HepG2 (cell line): ENCODE measurements around the gene UBE2QL1. TPM values are rescaled to one million over a fixed set of nuclear protein-coding genes. Genes with fewer than 3 reads are reported as not detected.

ENCODE experiments used
- ATAC-seq: fragments of 200-7000 bp; cut with Tn5 transposase; 3 replicates; pipeline ENCODE4 v1.9.1; 2020; ENCODE audit warnings: mild to moderate bottlenecking, moderate library complexity
- BruUV-seq: library from RNA; stranded (reverse); fragments of 400-500 nt; replicated peaks from 2 replicates; lab custom pipeline; 2021; lab: Mats Ljungman, UMichigan
- CTCF ChIA-PET: fragments of 300-600 bp; formaldehyde crosslinking; extraction: SDS; loops from one replicate; lab custom pipeline; 2021; ENCODE audit warnings: low total read pairs, inconsistent platforms, low intra/inter-chr PET ratio; lab: Yijun Ruan, JAX
- POLR2A ChIA-PET: fragments of 350-600 bp; sonication (Branson Sonifier 250); formaldehyde crosslinking; loops from one replicate; lab custom pipeline; 2020; ENCODE audit warnings: antibody characterized with exemption, inconsistent platforms; lab: Yijun Ruan, JAX
- DNase-seq: peaks from one replicate; pipeline ENCODE4 v3.0.0-alpha.2; 2015; ENCODE audit warnings: low spot score
- FAIRE-seq: peaks from 3 replicates; lab custom pipeline; 2011; peaks lifted over from hg19 to GRCh38; lab: Jason Lieb, UNC
- H2AFZ ChIP-seq: one replicate; pipeline ENCODE4 v1.6.1; 2011; ENCODE audit warnings: low read length, inconsistent platforms
- H3K27ac ChIP-seq: fragments of 300-600 bp; 3 replicates; pipeline ENCODE4 v1.8.0; 2011; ENCODE audit warnings: mixed run types, mild to moderate bottlenecking, mixed read lengths, low read length, inconsistent platforms; ENCODE audit not compliant: insufficient read depth; ENCODE audit errors: extremely low read length
- H3K27me3 ChIP-seq, 2 experiments: fragments of 200-600 bp in 1 of 2; 2 replicates in 1 of 2; 3 replicates in 1 of 2; pipeline versions ENCODE4 v1.6.0 to v1.8.0; 2011; ENCODE audit warnings: low read length in 2 of 2, mild to moderate bottlenecking in 2 of 2, moderate library complexity in 2 of 2, inconsistent platforms in 1 of 2; ENCODE audit not compliant: insufficient read depth in 2 of 2, control insufficient read depth in 1 of 2
- H3K36me3 ChIP-seq, 2 experiments: fragments of 200-600 bp in 1 of 2; replicated peaks in 1 of 2; 2 replicates in 1 of 2; 3 replicates in 1 of 2; pipeline versions ENCODE4 v1.5.1 to v1.8.0; 2011; ENCODE audit warnings: low read length in 2 of 2, inconsistent platforms in 1 of 2; ENCODE audit not compliant: insufficient read depth in 2 of 2, control insufficient read depth in 1 of 2
- H3K4me1 ChIP-seq: 2 replicates; pipeline ENCODE4 v1.5.1; 2012; ENCODE audit warnings: low read length, inconsistent platforms; ENCODE audit not compliant: insufficient read depth
- H3K4me2 ChIP-seq: 2 replicates; pipeline ENCODE4 v1.6.0; 2011; ENCODE audit warnings: low read depth, low read length, inconsistent platforms
- H3K4me3 ChIP-seq, 3 experiments: fragments of 200-600 bp in 1 of 3; sonication (generic), shearing (Covaris generic) in 1 of 3; replicated peaks in 1 of 3; 2 replicates each; pipeline ENCODE4 v1.5.1; 2011 to 2016; ENCODE audit warnings: low read length in 3 of 3, inconsistent platforms in 2 of 3, low read depth in 2 of 3, mild to moderate bottlenecking in 2 of 3, control low read depth in 1 of 3, mixed read lengths in 1 of 3; ENCODE audit not compliant: insufficient read depth in 1 of 3
- H3K79me2 ChIP-seq: one replicate; pipeline ENCODE4 v1.6.1; 2011; ENCODE audit warnings: low read length, inconsistent platforms; ENCODE audit not compliant: insufficient read depth
- H3K9ac ChIP-seq: 2 replicates; pipeline ENCODE4 v1.6.0; 2011; ENCODE audit warnings: mild to moderate bottlenecking, low read depth, low read length, inconsistent platforms; ENCODE audit not compliant: insufficient read depth
- H3K9me3 ChIP-seq: 2 replicates; pipeline ENCODE4 v1.5.1; 2012; ENCODE audit warnings: mild to moderate bottlenecking, low read length
- H4K20me1 ChIP-seq: 2 replicates; pipeline ENCODE4 v1.6.0; 2011; ENCODE audit warnings: inconsistent platforms, mild to moderate bottlenecking, low read length, moderate library complexity; ENCODE audit not compliant: insufficient read depth
- AGO1 ChIP-seq: fragments of 200-400 bp; formaldehyde crosslinking; IDR thresholded peaks from 2 replicates; pipeline ENCODE4 v1.6.1; 2017; ENCODE audit warnings: mild to moderate bottlenecking, low read depth, low read length, moderate library complexity; ENCODE audit not compliant: poor library complexity, severe bottlenecking
- GATAD2A ChIP-seq: IDR thresholded peaks from 2 replicates; pipeline ENCODE4 v1.6.1; 2016
- PHF21A ChIP-seq: sonication (generic); formaldehyde crosslinking; IDR thresholded peaks from 2 replicates; pipeline ENCODE4 v1.5.0; 2020; ENCODE audit warnings: mild to moderate bottlenecking, missing genetic modification reagents
- PLRG1 ChIP-seq: fragments of 450-650 bp; conservative IDR thresholded peaks from 2 replicates; pipeline ENCODE4 v1.6.1; 2016
- PRPF4 ChIP-seq: fragments of 200-400 bp; formaldehyde crosslinking; IDR thresholded peaks from 2 replicates; pipeline ENCODE4 v1.6.1; 2016; ENCODE audit warnings: low read length, low read depth; ENCODE audit not compliant: poor library complexity, severe bottlenecking
- SP2 ChIP-seq: sonication (generic); formaldehyde crosslinking; IDR thresholded peaks from 2 replicates; pipeline ENCODE4 v1.5.1; 2020; ENCODE audit warnings: mild to moderate bottlenecking, missing genetic modification reagents
- ZNF883 ChIP-seq: sonication (generic); formaldehyde crosslinking; IDR thresholded peaks from 2 replicates; pipeline ENCODE4 v1.5.1; 2020; ENCODE audit warnings: mild to moderate bottlenecking, missing genetic modification reagents; ENCODE audit errors: not compliant biosample characterization
- WGBS: methylation state at CpG from one replicate; pipeline ENCODE4 v1.1.6; 2017; ENCODE audit warnings: low lambda C conversion rate; 5-methylcytosine and 5-hydroxymethylcytosine counted together
- in situ Hi-C: cut with HindIII; loops from 2 replicates; pipeline ENCODE4 v1.10.0; 2017; ENCODE audit warnings: low pct_unique_long_range_greater_than_20kb; ENCODE audit not compliant: extremely low pct_ligation_motif_present
- intact Hi-C: fragments of 100-400 bp; cut with micrococcal nuclease; formaldehyde crosslinking; loops from one replicate; pipeline ENCODE4 v1.10.0; 2022; ENCODE audit not compliant: unreplicated experiment
- polyA plus RNA-seq, 8 experiments: library from polyadenylated mRNA; depleted of rRNA in 3 of 8; stranded (reverse) in 7 of 8; unstranded in 1 of 8; fragments of >200 nt; fragmentation: Illumina TruSeq in 4 of 8; extraction: Trizol in 4 of 8; gene quantifications; 2 replicates each; pipeline versions ENCODE4 v1.2.1 to v1.2.3, GENCODE V29; 2011 to 2016; ENCODE audit warnings: low read depth in 4 of 8, missing spikeins in 1 of 8, mixed read lengths in 1 of 8; ENCODE audit not compliant: insufficient read depth in 1 of 8
- total RNA-seq, 5 experiments: library from RNA; depleted of rRNA; stranded (reverse); fragments of >200 nt; fragmentation: Illumina TruSeq; extraction: Trizol; gene quantifications; 2 replicates each; pipeline ENCODE4 v1.2.3, GENCODE V29; 2016; ENCODE audit warnings: low read depth in 1 of 5
- TF ChIP-seq, protein P1 (sequence below): sonication (generic); formaldehyde crosslinking; IDR thresholded peaks from 2 replicates; pipeline ENCODE4 v1.4.0; 2020; ENCODE audit warnings: missing genetic modification reagents
- TF ChIP-seq, protein P2 (sequence below): sonication (generic); formaldehyde crosslinking; IDR thresholded peaks from 2 replicates; pipeline ENCODE4 v1.5.1; 2020; ENCODE audit warnings: mild to moderate bottlenecking, missing genetic modification reagents, moderate library complexity

Gene UBE2QL1
- total and polyA plus RNA-seq, 2 of the 13 experiments (the other 11 are each of a cell fraction or from before 2014, with no cell fraction given): not detected

DNA sequence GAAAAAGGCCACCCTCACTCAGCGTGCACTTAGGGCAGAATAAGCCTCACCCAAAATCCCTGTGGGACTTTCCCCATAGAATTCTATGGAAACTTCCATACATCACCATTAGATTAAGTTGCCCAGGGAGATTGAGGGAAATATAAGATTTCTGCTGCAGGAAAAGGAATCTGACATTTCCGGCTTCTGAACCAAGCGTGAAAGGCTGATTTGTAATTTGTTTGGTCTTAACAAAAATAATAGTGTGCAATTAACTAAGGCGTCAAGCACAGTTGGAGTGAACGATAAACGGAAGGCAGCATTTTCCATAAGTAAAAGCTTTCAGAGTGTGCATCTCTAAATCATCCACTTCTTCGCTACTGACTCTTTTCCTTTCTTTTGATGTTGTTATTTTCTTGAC, 14.0 kb downstream of the UBE2QL1 start:
- H4K20me1 ChIP-seq: no peaks in the 10 kb centered on the region
- 59% methylated on average over 7 of the region's 7 CpGs for WGBS
- ATAC-seq: no peak
- TF ChIP-seq AGO1 (no peak), PLRG1 (no peak), SP2 (CRISPR knock-in tag) (no peak), GATAD2A (CRISPR knock-in tag) (no peak), PHF21A (no peak), PRPF4 (no peak), ZNF883 (CRISPR knock-in tag) (no peak)
- TF ChIP-seq, protein P1, sequence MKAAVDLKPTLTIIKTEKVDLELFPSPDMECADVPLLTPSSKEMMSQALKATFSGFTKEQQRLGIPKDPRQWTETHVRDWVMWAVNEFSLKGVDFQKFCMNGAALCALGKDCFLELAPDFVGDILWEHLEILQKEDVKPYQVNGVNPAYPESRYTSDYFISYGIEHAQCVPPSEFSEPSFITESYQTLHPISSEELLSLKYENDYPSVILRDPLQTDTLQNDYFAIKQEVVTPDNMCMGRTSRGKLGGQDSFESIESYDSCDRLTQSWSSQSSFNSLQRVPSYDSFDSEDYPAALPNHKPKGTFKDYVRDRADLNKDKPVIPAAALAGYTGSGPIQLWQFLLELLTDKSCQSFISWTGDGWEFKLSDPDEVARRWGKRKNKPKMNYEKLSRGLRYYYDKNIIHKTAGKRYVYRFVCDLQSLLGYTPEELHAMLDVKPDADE: no peak
- TF ChIP-seq, protein P2, sequence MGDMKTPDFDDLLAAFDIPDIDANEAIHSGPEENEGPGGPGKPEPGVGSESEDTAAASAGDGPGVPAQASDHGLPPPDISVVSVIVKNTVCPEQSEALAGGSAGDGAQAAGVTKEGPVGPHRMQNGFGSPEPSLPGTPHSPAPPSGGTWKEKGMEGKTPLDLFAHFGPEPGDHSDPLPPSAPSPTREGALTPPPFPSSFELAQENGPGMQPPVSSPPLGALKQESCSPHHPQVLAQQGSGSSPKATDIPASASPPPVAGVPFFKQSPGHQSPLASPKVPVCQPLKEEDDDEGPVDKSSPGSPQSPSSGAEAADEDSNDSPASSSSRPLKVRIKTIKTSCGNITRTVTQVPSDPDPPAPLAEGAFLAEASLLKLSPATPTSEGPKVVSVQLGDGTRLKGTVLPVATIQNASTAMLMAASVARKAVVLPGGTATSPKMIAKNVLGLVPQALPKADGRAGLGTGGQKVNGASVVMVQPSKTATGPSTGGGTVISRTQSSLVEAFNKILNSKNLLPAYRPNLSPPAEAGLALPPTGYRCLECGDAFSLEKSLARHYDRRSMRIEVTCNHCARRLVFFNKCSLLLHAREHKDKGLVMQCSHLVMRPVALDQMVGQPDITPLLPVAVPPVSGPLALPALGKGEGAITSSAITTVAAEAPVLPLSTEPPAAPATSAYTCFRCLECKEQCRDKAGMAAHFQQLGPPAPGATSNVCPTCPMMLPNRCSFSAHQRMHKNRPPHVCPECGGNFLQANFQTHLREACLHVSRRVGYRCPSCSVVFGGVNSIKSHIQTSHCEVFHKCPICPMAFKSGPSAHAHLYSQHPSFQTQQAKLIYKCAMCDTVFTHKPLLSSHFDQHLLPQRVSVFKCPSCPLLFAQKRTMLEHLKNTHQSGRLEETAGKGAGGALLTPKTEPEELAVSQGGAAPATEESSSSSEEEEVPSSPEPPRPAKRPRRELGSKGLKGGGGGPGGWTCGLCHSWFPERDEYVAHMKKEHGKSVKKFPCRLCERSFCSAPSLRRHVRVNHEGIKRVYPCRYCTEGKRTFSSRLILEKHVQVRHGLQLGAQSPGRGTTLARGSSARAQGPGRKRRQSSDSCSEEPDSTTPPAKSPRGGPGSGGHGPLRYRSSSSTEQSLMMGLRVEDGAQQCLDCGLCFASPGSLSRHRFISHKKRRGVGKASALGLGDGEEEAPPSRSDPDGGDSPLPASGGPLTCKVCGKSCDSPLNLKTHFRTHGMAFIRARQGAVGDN (CRISPR knock-in tag): no peak
- TF ChIP-seq, all 625 proteins: peak for 0
- Histone ChIP-seq H3K4me2 (no peak overlapping the region), H3K4me3 (no peak overlapping the region), H3K27me3 (peaks cover 0 to 2% of the 10 kb centered on the region in 2 experiments; a peak in 1 of 5 replicates), H3K36me3 (no peaks in the 10 kb centered on the region), H3K4me1 (no peaks in the 10 kb centered on the region), H3K9ac (no peak overlapping the region), H3K79me2 (no peaks in the 10 kb centered on the region), H2AFZ (no peak overlapping the region), H3K9me3 (no peaks in the 10 kb centered on the region), H3K27ac (no peak overlapping the region)
- POLR2A ChIA-PET: no interaction called here
- FAIRE-seq (no peak), DNase-seq (no peak)
- in situ Hi-C loops (no loop called here), intact Hi-C loops (no loop called here)
- BruUV-seq: no TSS peak
- CTCF ChIA-PET: no interaction called here
